ENCODE data around the gene ADAM8.
"Not testable (repeated sequence)": the region's sequence is repeated elsewhere in the genome, so short reads cannot be mapped to it uniquely, and the experiment has no call there.

ADAM8 gene

DNA sequence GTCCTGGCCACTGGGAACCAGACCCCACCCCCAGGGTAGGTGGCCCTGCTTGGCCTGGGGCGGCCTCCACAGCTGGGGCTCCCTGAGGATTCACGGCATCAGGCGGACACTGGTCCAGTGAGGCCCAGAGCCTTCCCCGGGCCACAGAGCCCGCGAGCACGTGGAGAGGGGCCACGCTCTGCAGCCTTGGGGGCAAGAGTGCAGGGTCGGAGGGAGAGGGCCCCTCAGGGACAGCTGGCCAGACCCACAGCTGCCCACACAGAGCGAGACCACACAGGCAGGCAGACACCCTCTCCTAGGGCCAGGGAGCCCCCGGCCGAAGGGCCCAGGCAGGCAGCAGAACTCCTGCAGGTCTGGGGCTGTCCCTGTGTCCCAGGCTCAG lies 28.3 kb downstream of the ADAM8 start:
- no peak for DNase-seq

DNA sequence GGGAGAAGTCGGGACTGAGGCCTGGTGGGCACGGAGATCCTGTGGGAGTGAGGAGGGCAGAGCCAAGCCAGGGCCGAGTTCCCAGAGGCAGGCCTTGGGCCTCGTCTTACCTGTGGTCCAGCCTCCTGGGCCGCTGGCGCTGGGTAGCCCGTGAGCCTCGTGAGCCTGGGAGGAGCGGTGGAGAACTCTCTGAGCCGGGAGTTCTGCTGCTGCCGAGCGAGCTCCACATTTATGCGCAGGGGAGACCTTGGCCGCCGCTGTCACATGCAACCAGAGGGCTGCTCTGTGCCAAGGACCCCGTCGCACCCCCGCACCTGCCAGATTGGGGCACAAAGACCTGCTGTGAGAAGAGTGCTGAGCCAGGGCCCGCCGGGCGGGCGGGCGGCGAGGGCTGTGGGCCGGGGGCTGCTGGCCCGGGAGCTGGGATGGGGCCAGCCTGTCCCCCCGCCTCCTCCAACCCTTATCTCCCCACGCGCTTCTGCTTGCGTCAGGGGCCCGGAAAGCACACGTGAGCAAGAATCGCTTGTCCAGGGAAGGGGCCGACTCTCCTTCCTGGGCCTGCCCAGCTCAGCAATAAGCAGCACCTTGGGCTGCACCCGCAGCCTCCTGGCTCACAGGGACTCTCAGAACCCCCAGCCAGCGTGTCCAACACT lies 28.9 kb downstream of the ADAM8 start:
- no peak for DNase-seq

- DNase-seq, result no peak
Measured at GRCh38 chr10:133246236-133246626, 30.4 kb downstream of the ADAM8 start.

DNA sequence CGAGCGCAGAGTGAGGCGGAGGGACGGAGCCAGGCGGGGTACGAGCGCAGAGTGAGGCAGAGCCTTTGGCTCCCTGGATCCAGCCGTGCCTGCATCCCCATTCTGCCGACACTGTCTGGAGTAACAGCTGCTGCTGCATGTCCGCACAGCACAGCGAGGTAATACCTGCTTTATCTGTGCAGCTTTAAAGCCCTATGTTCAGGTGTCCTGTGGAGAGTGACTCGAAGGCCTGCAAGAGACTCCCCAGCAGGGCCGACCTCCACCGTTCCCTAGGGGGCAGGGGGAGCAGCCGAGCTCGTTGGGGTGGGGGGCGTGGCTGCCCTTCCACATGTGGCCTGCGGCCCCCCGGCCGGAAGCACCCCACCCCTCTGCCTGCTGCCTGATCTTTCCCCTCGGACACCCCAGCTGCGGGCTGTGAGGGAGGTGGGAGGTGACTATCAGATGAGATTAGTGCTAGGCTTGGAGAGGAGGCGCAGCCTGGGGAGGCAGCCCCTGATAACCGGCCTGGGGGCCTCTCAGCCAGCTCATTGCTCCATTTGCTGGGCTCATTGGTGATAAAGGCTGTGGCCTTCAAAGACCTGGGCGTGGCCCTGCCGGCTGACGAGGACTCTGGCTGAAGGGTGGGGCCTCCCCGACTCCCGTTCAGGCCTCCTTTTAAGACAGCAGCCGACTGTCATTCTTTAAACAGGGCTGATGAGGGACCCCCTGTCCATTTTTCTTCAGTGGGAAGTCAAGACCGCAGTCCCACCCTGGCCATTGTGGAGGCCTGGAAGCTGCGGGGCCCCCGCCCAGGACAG lies 31.0 kb downstream of the ADAM8 start:
- no peak for DNase-seq

GRCh38 chr10:133243593-133243992 lies 33.1 kb downstream of the ADAM8 start:
- DNase-seq, result no peak

- no peak for DNase-seq
Measured at GRCh38 chr10:133242611-133243356, 33.9 kb downstream of the ADAM8 start.

DNA sequence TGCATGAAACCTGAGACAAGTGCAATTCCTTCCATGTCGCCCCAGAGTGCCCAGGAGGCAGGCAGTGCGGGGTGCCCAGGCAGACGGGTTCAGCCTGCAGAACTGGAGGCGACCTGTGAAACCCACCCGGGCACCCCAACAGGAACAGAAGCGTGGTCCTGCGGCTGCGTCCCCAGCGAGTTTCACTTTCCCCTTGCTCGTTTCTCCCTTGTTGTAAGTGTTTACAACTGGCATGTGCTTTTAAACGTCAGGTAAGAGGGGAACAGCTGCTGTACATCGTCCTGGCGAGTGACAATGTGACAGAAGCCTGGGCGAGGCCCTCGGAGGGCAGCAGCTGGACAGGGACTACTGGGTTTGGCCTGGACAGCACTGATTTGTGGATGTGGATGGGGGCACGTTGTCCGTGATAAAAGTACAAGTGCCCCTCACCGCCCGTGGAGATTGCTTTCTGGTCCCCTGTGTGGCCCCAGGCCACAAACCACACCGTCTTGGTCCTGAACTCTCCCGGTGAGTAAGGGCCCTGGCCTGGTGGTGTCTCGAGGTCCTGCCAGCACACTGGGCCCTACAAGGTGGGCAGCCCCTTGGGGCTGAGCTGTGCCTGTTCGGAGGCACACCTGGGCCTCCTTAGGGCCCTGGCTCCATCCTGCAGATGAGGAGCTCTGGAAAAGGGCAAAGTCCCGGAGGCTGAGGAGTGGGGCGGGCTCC lies 35.0 kb downstream of the ADAM8 start:
- no peak for DNase-seq

DNA sequence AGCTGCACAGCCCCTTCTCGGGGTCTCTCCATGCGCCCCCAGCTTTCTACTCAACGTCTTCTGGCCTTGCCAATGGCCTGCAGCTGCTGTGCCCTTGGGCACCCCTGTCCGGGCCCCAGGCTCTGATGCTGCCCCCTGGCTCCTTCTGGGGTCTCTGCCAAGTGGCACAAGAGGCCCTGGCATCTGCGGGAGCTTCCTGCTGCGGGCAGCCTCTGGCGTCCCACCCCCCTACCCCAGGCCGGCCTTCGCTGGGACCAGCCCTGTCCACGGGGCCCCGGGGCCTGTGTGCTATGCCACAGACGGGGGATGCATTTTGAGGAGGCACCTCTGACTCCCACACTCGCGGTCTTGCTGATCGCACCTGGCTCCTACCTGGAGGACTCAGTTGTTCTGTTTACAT lies 36.7 kb downstream of the ADAM8 start:
- no peak for DNase-seq

GRCh38 chr10:133238466-133238804 lies 38.2 kb downstream of the ADAM8 start:
- DNase-seq, result no peak

DNA sequence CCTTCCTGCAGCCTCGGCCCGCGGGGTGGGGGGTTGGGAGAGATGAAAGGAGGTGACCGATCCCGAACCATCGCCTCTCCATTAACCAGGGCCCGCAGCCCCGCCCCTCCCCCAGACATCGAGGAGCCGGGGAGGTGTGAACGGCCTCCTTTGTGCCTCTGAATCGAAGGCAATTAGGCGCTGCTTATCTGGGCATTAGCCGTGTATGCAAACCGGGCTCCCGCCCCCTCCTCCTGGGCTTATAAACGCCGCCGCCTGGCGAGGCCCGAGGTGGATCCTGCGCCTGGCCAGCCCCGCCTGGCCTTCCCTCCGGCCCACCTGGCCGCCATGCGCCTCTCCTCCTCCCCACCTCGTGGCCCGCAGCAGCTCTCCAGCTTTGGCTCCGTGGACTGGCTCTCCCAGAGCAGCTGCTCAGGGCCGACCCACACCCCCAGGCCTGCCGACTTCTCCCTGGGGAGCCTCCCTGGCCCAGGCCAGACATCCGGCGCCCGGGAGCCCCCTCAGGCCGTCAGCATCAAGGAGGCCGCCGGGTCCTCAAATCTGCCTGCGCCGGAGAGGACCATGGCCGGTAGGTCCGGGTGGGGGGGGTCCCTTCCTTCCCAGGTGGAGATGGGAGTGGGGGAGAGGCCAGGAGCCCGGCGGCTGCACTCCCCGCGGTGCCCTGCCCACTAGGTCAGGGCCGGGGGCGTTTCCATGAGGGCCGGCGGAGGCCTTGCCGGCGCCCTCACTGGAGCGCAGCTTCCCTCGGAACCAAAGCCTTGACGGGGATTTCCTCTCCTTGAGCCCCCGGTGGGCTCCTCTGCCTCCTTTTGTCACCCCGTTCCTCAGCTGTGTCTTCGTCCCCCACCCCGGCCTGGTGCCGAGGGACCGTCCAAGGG lies 38.8 kb downstream of the ADAM8 start, which contains the start of gene VENTX:
TSS of gene VENTX (plus strand) at position 268 of the 878 bp plus-strand sequence. CDS start at position 328, 60 bp downstream.
- DNase-seq, result no peak

- no peak for DNase-seq
Measured at GRCh38 chr10:133237241-133237587, 39.5 kb downstream of the ADAM8 start.

- DNase-seq, result no peak
Measured at GRCh38 chr10:133236401-133237240, 40.0 kb downstream of the ADAM8 start.

GRCh38 chr10:133235932-133236331 lies 40.7 kb downstream of the ADAM8 start:
- DNase-seq, result no peak

DNA sequence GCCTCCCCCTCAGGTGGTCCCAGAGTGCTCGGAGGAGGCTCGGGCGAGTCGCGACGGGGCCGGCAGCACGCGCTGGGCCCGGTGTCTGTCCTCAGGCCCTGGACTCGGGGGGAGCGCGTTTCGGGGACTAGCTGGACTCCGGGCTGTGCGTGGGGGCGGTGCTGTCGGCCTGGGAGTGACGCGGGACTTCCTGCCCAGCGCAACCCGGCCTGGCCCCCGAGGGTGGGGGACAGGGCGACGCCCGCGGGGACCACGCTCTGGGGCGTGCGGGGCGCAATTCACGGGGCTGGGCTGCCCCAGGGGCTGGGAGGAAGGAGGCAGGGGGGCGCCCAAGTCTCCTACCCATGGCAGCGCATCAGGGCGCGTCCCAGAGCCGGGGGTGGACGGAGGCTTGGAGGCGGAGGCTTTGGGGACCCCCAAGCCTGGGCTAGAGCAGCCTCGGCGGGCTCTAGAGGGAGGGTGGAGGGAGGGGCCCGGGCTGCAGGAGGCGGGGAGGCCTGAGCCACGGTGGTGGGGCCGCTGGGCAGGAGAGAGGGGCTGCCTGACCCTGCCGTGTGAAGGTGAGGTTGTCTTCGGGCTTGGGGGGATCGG lies 41.3 kb downstream of the ADAM8 start:
- DNase-seq, result no peak

DNA sequence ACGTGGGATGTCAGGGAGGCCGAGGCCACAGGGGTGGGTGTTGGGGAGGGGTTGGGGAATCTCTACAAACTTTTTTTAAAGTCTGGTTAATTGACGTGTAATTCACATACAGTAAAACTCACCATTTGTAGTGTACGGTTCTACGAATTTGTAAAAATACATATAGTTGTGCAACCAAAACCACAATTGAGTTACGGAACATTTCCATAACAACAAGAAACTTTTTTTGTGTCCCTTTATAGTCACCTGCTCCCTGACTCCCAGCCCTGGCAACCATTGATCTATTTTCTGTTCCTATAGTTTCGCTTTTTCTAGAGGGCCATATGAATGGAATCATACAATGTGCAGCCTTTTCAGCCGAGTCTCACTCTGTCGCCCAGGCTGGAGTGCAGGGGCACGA lies 41.9 kb downstream of the ADAM8 start:
- DNase-seq, result not testable (repeated sequence)

GRCh38 chr10:133231946-133232574 lies 44.6 kb downstream of the ADAM8 start:
- no peak for DNase-seq

GRCh38 chr10:133231244-133231945 lies 45.3 kb downstream of the ADAM8 start:
- no peak for DNase-seq

GRCh38 chr10:133230387-133231195 lies 46.1 kb downstream of the ADAM8 start:
- no peak for DNase-seq

DNA sequence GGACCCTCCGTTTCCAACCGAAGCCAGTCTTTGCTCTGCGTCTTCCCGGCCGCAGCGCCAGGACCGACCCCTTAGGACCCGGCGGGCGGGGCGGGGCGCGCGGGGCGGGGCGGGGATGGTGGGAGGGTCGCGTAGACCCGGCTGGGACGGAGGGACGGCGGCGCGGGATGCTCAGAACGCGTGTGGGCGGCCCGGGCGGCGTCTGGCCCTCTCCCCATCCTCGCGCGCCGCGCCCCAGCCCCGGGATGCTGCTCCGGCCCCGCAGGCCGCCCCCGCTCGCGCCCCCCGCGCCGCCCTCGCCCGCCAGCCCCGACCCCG lies 46.7 kb downstream of the ADAM8 start, which contains the start of gene UTF1:
TSS of gene UTF1 (plus strand) at position 174 of the 318 bp plus-strand sequence. CDS start at position 246, 72 bp downstream.
- DNase-seq, result no peak

Measured in central memory CD4-positive, alpha-beta T cell (primary cell).